Measurements from ENCODE around the gene KRTAP20-2.

Gene KRTAP20-2

GRCh38 chr21:30634906-30635305 lies at the start of gene KRTAP20-2:
TSS of gene KRTAP20-2 (plus strand) at chr21:30635206. CDS start at chr21:30635264, 58 bp downstream.
- DNase-seq: no peak

GRCh38 chr21:30590297-30590696 lies 44.7 kb upstream of the KRTAP20-2 start, which contains the start of gene KRTAP22-2:
TSS of gene KRTAP22-2 (minus strand) at chr21:30590397.
- no peak for DNase-seq

- no peak for DNase-seq
These were observed 42.9 kb upstream of the KRTAP20-2 start, which contains the start of gene KRTAP6-3 for GRCh38 chr21:30592140-30592539. TSS of gene KRTAP6-3 (plus strand) at chr21:30592440. CDS start at chr21:30592446, 6 bp downstream.

- DNase-seq: no peak
These were observed 36.2 kb upstream of the KRTAP20-2 start, which contains the start of gene KRTAP6-2 for GRCh38 chr21:30598802-30599201. TSS of gene KRTAP6-2 (minus strand) at chr21:30598902. CDS start at chr21:30598874, 28 bp downstream.

GRCh38 chr21:30600787-30601186 lies 34.2 kb upstream of the KRTAP20-2 start, which contains the start of gene KRTAP22-1:
TSS of gene KRTAP22-1 (plus strand) at chr21:30601087.
- DNase-seq: no peak

- DNase-seq: no peak
These were observed 29.0 kb upstream of the KRTAP20-2 start for GRCh38 chr21:30605968-30606367.

GRCh38 chr21:30612132-30612531 lies 22.9 kb upstream of the KRTAP20-2 start:
- no peak for DNase-seq

GRCh38 chr21:30613836-30614235 lies 21.2 kb upstream of the KRTAP20-2 start, which contains the start of gene KRTAP6-1:
TSS of gene KRTAP6-1 (minus strand) at chr21:30613930. CDS start at chr21:30613904, 26 bp downstream.
- no peak for DNase-seq

GRCh38 chr21:30615199-30615598 lies 19.8 kb upstream of the KRTAP20-2 start:
- no peak for DNase-seq

- DNase-seq: no peak
These were observed 18.9 kb upstream of the KRTAP20-2 start, which contains the start of gene KRTAP20-1 for GRCh38 chr21:30616125-30616524. TSS of gene KRTAP20-1 (plus strand) at chr21:30616425. CDS start at chr21:30616455, 30 bp downstream.

- no peak for DNase-seq
These were observed 14.9 kb upstream of the KRTAP20-2 start for GRCh38 chr21:30620080-30620479.

GRCh38 chr21:30620522-30620921 lies 14.5 kb upstream of the KRTAP20-2 start, which contains the start of gene KRTAP20-4:
TSS of gene KRTAP20-4 (plus strand) at chr21:30620627.
- no peak for DNase-seq

GRCh38 chr21:30623362-30623761 lies 11.6 kb upstream of the KRTAP20-2 start:
- DNase-seq: no peak

- DNase-seq: no peak
These were observed 9.4 kb upstream of the KRTAP20-2 start for GRCh38 chr21:30625449-30626165.

- DNase-seq: no peak
These were observed 6.9 kb upstream of the KRTAP20-2 start for GRCh38 chr21:30628109-30628508.

GRCh38 chr21:30629200-30629599 lies 5.8 kb upstream of the KRTAP20-2 start:
- no peak for DNase-seq

- DNase-seq: no peak
These were observed 3.7 kb downstream of the KRTAP20-2 start for GRCh38 chr21:30638686-30639085.

GRCh38 chr21:30642564-30642963 lies 7.6 kb downstream of the KRTAP20-2 start, which contains the start of gene KRTAP20-3:
TSS of gene KRTAP20-3 (plus strand) at chr21:30642864.
- no peak for DNase-seq

GRCh38 chr21:30646904-30647414 lies 12.0 kb downstream of the KRTAP20-2 start:
- DNase-seq: no peak

- DNase-seq: no peak
These were observed 17.9 kb downstream of the KRTAP20-2 start for GRCh38 chr21:30652891-30653290.

- DNase-seq: no peak
These were observed 33.8 kb downstream of the KRTAP20-2 start for GRCh38 chr21:30668776-30669175.

GRCh38 chr21:30672985-30673650 lies 38.1 kb downstream of the KRTAP20-2 start:
- no peak for DNase-seq

- no peak for DNase-seq
These were observed 39.3 kb downstream of the KRTAP20-2 start for GRCh38 chr21:30674312-30674711.

Data from NCI-H187 (cell line).